ENCODE measurements around the gene ABCC10.

GRCh38 chr6:43476746-43477145 is 49.4 kb downstream of the ABCC10 start:
- TF ChIP-seq EZH2 (IDR thresholded peaks at IDR 0.05) = no peak
- no peak for TF ChIP-seq POLR2AphosphoS5 (IDR thresholded peaks at IDR 0.05; ENCODE audit: borderline replicate concordance, low read depth, low read length)
- TF ChIP-seq FOXP2 (optimal IDR thresholded peaks at IDR 0.05; ENCODE audit: control extremely low read depth, extremely low read length, insufficient read depth) = no peak

Data from SK-N-MC (cell line).